ENCODE data around the gene SIAH1. TPM values are rescaled to one million over a fixed set of nuclear protein-coding genes. Genes with fewer than 3 reads are reported as not detected.

Gene SIAH1
- total and polyA plus RNA-seq, 2 donors (not counting 1 experiment from before 2014, with no cell fraction given) = 10.6 to 47.6 TPM

- Histone ChIP-seq H3K9me3 (ENCODE audit: control extremely low read depth in 1 of 3, control insufficient read depth in 2 of 3, insufficient read depth in 1 of 3, low read length in 2 of 3) (no peaks in the 10 kb centered on the region), H3K27me3 (replicated peaks in 1 of 4; ENCODE audit: control extremely low read depth in 1 of 4, control insufficient read depth in 3 of 4, insufficient read depth in 4 of 4, low read length in 3 of 4) (no peaks in the 10 kb centered on the region), H4K20me1 (ENCODE audit: control insufficient read depth, insufficient read depth, low read length, poor library complexity, severe bottlenecking) (peaks cover 73% of the 10 kb centered on the region), H3K9ac (ENCODE audit: low read length) (no peak overlapping the region), H2AFZ (ENCODE audit: insufficient read depth, low read depth, low read length, poor library complexity, severe bottlenecking) (no peak overlapping the region), H3K4me3 (ENCODE audit: control extremely low read depth in 1 of 5, extremely low read depth in 1 of 5, insufficient read depth in 1 of 5, low read depth in 2 of 5, low read length in 4 of 5) (no peak overlapping the region), H3K27ac (ENCODE audit: low read length in 2 of 2) (no peak overlapping the region), H3K4me2 (replicated peaks; ENCODE audit: low read depth, low read length, poor library complexity, severe bottlenecking) (no peak overlapping the region), H3K4me1 (ENCODE audit: control insufficient read depth in 2 of 2, insufficient read depth in 2 of 2, low read length in 2 of 2) (peaks cover 11 to 30% of the 10 kb centered on the region in 2 donors), H3K79me2 (ENCODE audit: control insufficient read depth, insufficient read depth, low read length) (peaks cover 100% of the 10 kb centered on the region), H3K36me3 (replicated peaks in 1 of 2; ENCODE audit: control extremely low read depth in 1 of 2, control insufficient read depth in 1 of 2, extremely low read depth in 1 of 2, insufficient read depth in 2 of 2, low read length in 1 of 2) (no peaks in the 10 kb centered on the region)
- ATAC-seq (ENCODE audit: low read depth) = no peak
- H3K27me3 Mint-ChIP-seq = no peaks in the 10 kb centered on the region
- no peak overlapping the region for H3K4me3 Mint-ChIP-seq
- H3K9me3 Mint-ChIP-seq (ENCODE audit: insufficient read depth) = no peaks in the 10 kb centered on the region
- no peak overlapping the region for H3K27ac Mint-ChIP-seq
- ChIA-PET CTCF (interaction anchor here (2.1 kb wide), 1 partner anchor 20 kb away, joined by 7 read pairs; no protein-coding TSS in a partner anchor), POLR2A (no interaction called here)
- TF ChIP-seq EZH2 (IDR thresholded peaks at IDR 0.05; ENCODE audit: borderline replicate concordance, insufficient read depth, low read depth, low read length, poor library complexity, severe bottlenecking) (no peak), CTCF (IDR thresholded peaks at IDR 0.05) (no peak)
- peaks cover 35% of the 10 kb centered on the region for H3K4me1 Mint-ChIP-seq
- WGBS (ENCODE audit: insufficient coverage) = 100% methylated on average over 1 of the region's 2 CpGs
- intact Hi-C loops (cut with micrococcal nuclease) = no loop called here
- DNase-seq = no peak
These were observed 11.0 kb downstream of the SIAH1 start for GRCh38 chr16:48374255-48374654.

- 82% methylated on average over 2 of the region's 4 CpGs for WGBS (ENCODE audit: insufficient coverage)
- H3K79me2 ChIP-seq (ENCODE audit: control insufficient read depth, insufficient read depth, low read length) = peaks cover 100% of the 10 kb centered on the region
- H2AFZ ChIP-seq (ENCODE audit: insufficient read depth, low read depth, low read length, poor library complexity, severe bottlenecking) = no peak overlapping the region
- no peak overlapping the region for H3K27ac Mint-ChIP-seq
- peaks cover 68% of the 10 kb centered on the region for H4K20me1 ChIP-seq (ENCODE audit: control insufficient read depth, insufficient read depth, low read length, poor library complexity, severe bottlenecking)
- no peaks in the 10 kb centered on the region for H3K27me3 ChIP-seq (replicated peaks in 1 of 4; ENCODE audit: control extremely low read depth in 1 of 4, control insufficient read depth in 3 of 4, insufficient read depth in 4 of 4, low read length in 3 of 4)
- H3K4me2 ChIP-seq (replicated peaks; ENCODE audit: low read depth, low read length, poor library complexity, severe bottlenecking) = no peak overlapping the region
- no peaks in the 10 kb centered on the region for H3K9me3 ChIP-seq (ENCODE audit: control extremely low read depth in 1 of 3, control insufficient read depth in 2 of 3, insufficient read depth in 1 of 3, low read length in 2 of 3)
- intact Hi-C loops (cut with micrococcal nuclease) = no loop called here
- peaks cover 30% of the 10 kb centered on the region for H3K4me1 Mint-ChIP-seq
- CTCF ChIA-PET = interaction anchor here (2.1 kb wide), 1 partner anchor 19 kb away, joined by 7 read pairs; no protein-coding TSS in a partner anchor
- no peaks in the 10 kb centered on the region for H3K36me3 ChIP-seq (replicated peaks in 1 of 2; ENCODE audit: control extremely low read depth in 1 of 2, control insufficient read depth in 1 of 2, extremely low read depth in 1 of 2, insufficient read depth in 2 of 2, low read length in 1 of 2)
- no peak overlapping the region for H3K4me3 ChIP-seq (ENCODE audit: control extremely low read depth in 1 of 5, extremely low read depth in 1 of 5, insufficient read depth in 1 of 5, low read depth in 2 of 5, low read length in 4 of 5)
- no peak overlapping the region for H3K9ac ChIP-seq (ENCODE audit: low read length)
- TF ChIP-seq EZH2 (IDR thresholded peaks at IDR 0.05; ENCODE audit: borderline replicate concordance, insufficient read depth, low read depth, low read length, poor library complexity, severe bottlenecking) (no peak), CTCF (IDR thresholded peaks at IDR 0.05) (no peak)
- DNase-seq = no peak
- H3K9me3 Mint-ChIP-seq (ENCODE audit: insufficient read depth) = no peaks in the 10 kb centered on the region
- H3K27ac ChIP-seq (ENCODE audit: low read length in 2 of 2) = peak overlapping the region in 1 of 2 donors; percentile 9
- ATAC-seq (ENCODE audit: low read depth) = no peak
- POLR2A ChIA-PET = no interaction called here
- no peaks in the 10 kb centered on the region for H3K27me3 Mint-ChIP-seq
- H3K4me3 Mint-ChIP-seq = no peak overlapping the region
- H3K4me1 ChIP-seq (ENCODE audit: control insufficient read depth in 2 of 2, insufficient read depth in 2 of 2, low read length in 2 of 2) = peaks cover 3 to 22% of the 10 kb centered on the region in 2 donors
These were observed 11.8 kb downstream of the SIAH1 start for GRCh38 chr16:48373258-48374029.

All from B cell (primary cell).